HG03520 (cell line): ENCODE data around the gene LMNTD2.
"Not testable (repeated sequence)": the region's sequence is repeated elsewhere in the genome, so short reads cannot be mapped to it uniquely, and the experiment has no call there.

Experiments
- ATAC-seq: cut with Tn5 transposase; IDR thresholded peaks from one replicate; pipeline ENCODE4 v1.9.1; 2021; ENCODE audit warnings: mild to moderate bottlenecking, moderate library complexity; ENCODE audit not compliant: unreplicated experiment

The LMNTD2 gene

GRCh38 chr11:516918-517685 is 43.4 kb downstream of the LMNTD2 start:
- ATAC-seq = not testable (repeated sequence)

DNA sequence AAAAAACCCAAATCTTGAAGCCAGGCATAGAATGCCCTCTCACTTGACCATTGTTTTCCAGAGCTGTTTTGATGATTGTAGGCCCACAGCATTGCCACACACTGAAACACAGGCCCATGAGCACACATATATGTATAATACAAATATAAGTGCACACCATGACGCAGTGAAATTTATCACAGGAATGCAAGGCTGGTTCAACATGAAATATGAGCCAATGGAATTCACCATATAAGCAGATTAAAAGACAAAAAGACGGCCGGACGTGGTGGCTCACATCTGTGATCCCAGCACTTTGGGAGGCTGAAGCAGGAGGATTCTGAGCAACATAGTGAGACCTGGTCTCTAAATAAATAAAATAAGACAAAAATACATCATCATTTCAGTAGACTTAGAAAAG is 44.1 kb downstream of the LMNTD2 start:
- no peak for ATAC-seq

GRCh38 chr11:515131-515530 is 45.4 kb downstream of the LMNTD2 start:
- ATAC-seq = no peak

GRCh38 chr11:514606-515005 is 45.9 kb downstream of the LMNTD2 start:
- no peak for ATAC-seq

GRCh38 chr11:512761-513595 is 47.6 kb downstream of the LMNTD2 start:
- no peak for ATAC-seq

DNA sequence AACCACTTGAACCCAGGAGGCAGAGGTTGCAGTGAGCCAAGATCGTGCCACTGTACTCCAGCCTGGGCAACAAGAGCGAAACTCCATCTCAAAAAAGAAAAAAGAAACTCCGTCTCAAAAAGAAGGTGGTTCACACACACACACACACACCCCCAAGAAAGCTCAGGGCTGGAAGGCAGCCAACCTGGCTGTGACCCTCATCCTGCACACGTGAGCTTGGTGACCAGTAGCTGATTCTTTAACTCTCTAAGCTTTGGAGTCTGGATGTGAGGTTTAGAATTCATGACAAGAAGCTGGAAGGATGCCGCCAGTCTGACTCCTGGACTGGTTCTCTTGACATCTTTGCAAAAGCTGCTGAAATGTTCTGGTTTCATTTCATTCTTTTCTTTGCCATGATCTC is 51.6 kb downstream of the LMNTD2 start:
- ATAC-seq = no peak

- no peak for ATAC-seq
These were observed 52.6 kb downstream of the LMNTD2 start for GRCh38 chr11:507727-508515.

- peak; percentile 37 for ATAC-seq
These were observed 53.4 kb downstream of the LMNTD2 start, which contains the start of gene RNH1 for GRCh38 chr11:506995-507726. TSS of gene RNH1 (minus strand) at chr11:507242. CDS start at chr11:502162, 5,080 bp downstream.

- peak; percentile 53 for ATAC-seq
These were observed 54.1 kb downstream of the LMNTD2 start for GRCh38 chr11:506238-506994.

DNA sequence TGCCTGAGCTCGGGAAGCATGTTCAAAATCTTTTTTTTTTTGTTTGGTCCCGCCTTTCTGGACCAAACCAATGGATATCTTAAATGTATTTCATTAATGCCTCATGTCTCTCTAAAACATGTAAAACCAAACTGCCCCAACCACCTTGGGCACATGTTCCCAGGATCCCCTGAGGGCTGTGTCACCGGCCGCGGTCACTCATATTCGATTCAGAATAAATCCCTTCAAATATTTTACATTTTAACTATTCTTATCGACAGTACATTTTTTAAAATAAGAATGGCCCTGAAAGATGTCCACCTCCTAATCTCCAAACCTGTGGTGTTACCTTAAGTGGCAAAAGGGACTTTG is 55.6 kb downstream of the LMNTD2 start:
- no peak for ATAC-seq
